NB4 (cell line): Measurements from ENCODE around the gene CNKSR3.

Experiments
- TF ChIP-seq, protein P1 (sequence below): IDR thresholded peaks from 2 replicates; pipeline ENCODE4 v1.6.1; 2011; ENCODE audit warnings: low read depth, low read length
- TF ChIP-seq, protein P2 (sequence below): IDR thresholded peaks from one replicate; pipeline ENCODE4 v1.5.1; 2012; ENCODE audit warnings: low read depth, low read length

DNA sequence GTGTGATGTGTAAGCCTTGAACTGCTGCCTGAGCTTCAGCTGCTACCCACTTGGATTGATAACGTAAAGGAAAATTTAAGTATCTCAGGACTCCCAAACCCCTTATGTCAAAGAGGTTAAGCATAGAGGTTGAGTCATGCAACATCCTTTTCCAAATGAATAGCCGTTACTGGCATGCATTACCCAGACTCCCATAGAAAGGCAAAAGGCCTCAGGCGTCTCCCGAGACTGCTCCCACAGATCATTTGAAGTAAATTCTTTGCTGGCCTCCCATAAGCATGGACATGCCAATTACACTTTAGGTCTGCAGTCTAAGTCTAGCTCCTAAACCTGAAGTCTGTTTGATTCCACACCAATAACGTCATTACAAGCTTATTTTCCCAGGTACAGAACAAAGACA, 168.6 kb downstream of the CNKSR3 start:
- TF ChIP-seq, protein P1, sequence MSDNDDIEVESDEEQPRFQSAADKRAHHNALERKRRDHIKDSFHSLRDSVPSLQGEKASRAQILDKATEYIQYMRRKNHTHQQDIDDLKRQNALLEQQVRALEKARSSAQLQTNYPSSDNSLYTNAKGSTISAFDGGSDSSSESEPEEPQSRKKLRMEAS, result no peak
- TF ChIP-seq, protein P2, sequence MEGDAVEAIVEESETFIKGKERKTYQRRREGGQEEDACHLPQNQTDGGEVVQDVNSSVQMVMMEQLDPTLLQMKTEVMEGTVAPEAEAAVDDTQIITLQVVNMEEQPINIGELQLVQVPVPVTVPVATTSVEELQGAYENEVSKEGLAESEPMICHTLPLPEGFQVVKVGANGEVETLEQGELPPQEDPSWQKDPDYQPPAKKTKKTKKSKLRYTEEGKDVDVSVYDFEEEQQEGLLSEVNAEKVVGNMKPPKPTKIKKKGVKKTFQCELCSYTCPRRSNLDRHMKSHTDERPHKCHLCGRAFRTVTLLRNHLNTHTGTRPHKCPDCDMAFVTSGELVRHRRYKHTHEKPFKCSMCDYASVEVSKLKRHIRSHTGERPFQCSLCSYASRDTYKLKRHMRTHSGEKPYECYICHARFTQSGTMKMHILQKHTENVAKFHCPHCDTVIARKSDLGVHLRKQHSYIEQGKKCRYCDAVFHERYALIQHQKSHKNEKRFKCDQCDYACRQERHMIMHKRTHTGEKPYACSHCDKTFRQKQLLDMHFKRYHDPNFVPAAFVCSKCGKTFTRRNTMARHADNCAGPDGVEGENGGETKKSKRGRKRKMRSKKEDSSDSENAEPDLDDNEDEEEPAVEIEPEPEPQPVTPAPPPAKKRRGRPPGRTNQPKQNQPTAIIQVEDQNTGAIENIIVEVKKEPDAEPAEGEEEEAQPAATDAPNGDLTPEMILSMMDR, result no peak
